ENCODE measurements around the gene ARHGAP26. TPM values are rescaled to one million over a fixed set of nuclear protein-coding genes. Genes with fewer than 3 reads are reported as not detected.

ARHGAP26 gene
- total and polyA plus RNA-seq, 4 donors = 1.8 to 16.7 (median 4.1) TPM

GRCh38 chr5:143267186-143267585 lies 497.0 kb downstream of the ARHGAP26 start:
- no peak for DNase-seq (ENCODE audit: low spot score)
- H3K27me3 ChIP-seq (ENCODE audit: control insufficient read depth in 4 of 4, insufficient read depth in 4 of 4, low read length in 3 of 4) = no peaks in the 10 kb centered on the region
- 99% methylated on average over 2 of the region's 2 CpGs for WGBS
- no peaks in the 10 kb centered on the region for H3K4me1 ChIP-seq (ENCODE audit: control insufficient read depth in 4 of 4, insufficient read depth in 4 of 4, low read length in 3 of 4)
- H3K36me3 ChIP-seq (ENCODE audit: control insufficient read depth in 4 of 4, insufficient read depth in 3 of 4, low read depth in 1 of 4, low read length in 3 of 4) = no peaks in the 10 kb centered on the region
- no peak overlapping the region for H3K27ac ChIP-seq (ENCODE audit: low read depth in 1 of 2, low read length in 2 of 2)
- TF ChIP-seq CTCF (IDR thresholded peaks at IDR 0.05; ENCODE audit: low read depth, low read length, missing input control) (no peak), REST (IDR thresholded peaks at IDR 0.05) (no peak), TAF1 (conservative IDR thresholded peaks at IDR 0.05) (no peak), RXRA (IDR thresholded peaks at IDR 0.05) (no peak), SP1 (IDR thresholded peaks at IDR 0.05) (no peak), GABPA (IDR thresholded peaks at IDR 0.05 in 1 of 2, conservative IDR thresholded peaks at IDR 0.05 in 1 of 2) (no peak), ATF3 (IDR thresholded peaks at IDR 0.05) (no peak)
- no peak overlapping the region for H3K4me3 ChIP-seq (ENCODE audit: low read depth in 1 of 3, low read length in 3 of 3)
- H3K9me3 ChIP-seq (ENCODE audit: control insufficient read depth in 4 of 4, low read length in 3 of 4) = no peaks in the 10 kb centered on the region
- no peak overlapping the region for H3K9ac ChIP-seq (ENCODE audit: low read depth in 1 of 2, low read length in 2 of 2)

- no peaks in the 10 kb centered on the region for H3K36me3 ChIP-seq (ENCODE audit: control insufficient read depth in 4 of 4, insufficient read depth in 3 of 4, low read depth in 1 of 4, low read length in 3 of 4)
These were observed 498.2 kb downstream of the ARHGAP26 start for GRCh38 chr5:143268388-143268787.

More at GRCh38 chr5:143268388-143268787, 498.2 kb downstream of the ARHGAP26 start:
- WGBS = 96% methylated on average over 2 of the region's 2 CpGs
- Histone ChIP-seq H3K27ac (ENCODE audit: low read depth in 1 of 2, low read length in 2 of 2) (no peak overlapping the region), H3K4me1 (ENCODE audit: control insufficient read depth in 4 of 4, insufficient read depth in 4 of 4, low read length in 3 of 4) (no peaks in the 10 kb centered on the region), H3K9ac (ENCODE audit: low read depth in 1 of 2, low read length in 2 of 2) (no peak overlapping the region), H3K27me3 (ENCODE audit: control insufficient read depth in 4 of 4, insufficient read depth in 4 of 4, low read length in 3 of 4) (no peaks in the 10 kb centered on the region), H3K9me3 (ENCODE audit: control insufficient read depth in 4 of 4, low read length in 3 of 4) (no peaks in the 10 kb centered on the region), H3K4me3 (ENCODE audit: low read depth in 1 of 3, low read length in 3 of 3) (no peak overlapping the region)
- TF ChIP-seq SP1 (IDR thresholded peaks at IDR 0.05) (no peak), ZBTB33 (IDR thresholded peaks at IDR 0.05) (no peak), NR2F2 (IDR thresholded peaks at IDR 0.05) (no peak), EGR1 (IDR thresholded peaks at IDR 0.05; ENCODE audit: low read depth in 2 of 2) (no peak), YY1 (IDR thresholded peaks at IDR 0.05) (no peak), ATF3 (IDR thresholded peaks at IDR 0.05) (no peak)
- DNase-seq (ENCODE audit: low spot score) = no peak

All from liver (tissue), 9 donors.